HL-60 (cell line): Measurements from ENCODE around the gene LAMA4.

Experiments used
- DNase-seq, 2 experiments: peaks; one replicate each; pipeline ENCODE4 v3.0.0-alpha.2; 2010 to 2020; ENCODE audit warnings: low read depth in 1 of 2, low spot score in 1 of 2
- H3K27ac ChIP-seq: fragments of 250-450 bp; sonication (Bioruptor Pico); replicated peaks from 2 replicates; pipeline ENCODE4 v1.5.1; 2020; ENCODE audit warnings: mild to moderate bottlenecking, moderate library complexity
- H3K27me3 ChIP-seq: fragments of 250-450 bp; sonication (Bioruptor Pico); 2 replicates; pipeline ENCODE4 v1.5.1; 2021; ENCODE audit warnings: mild to moderate bottlenecking, moderate library complexity; ENCODE audit not compliant: insufficient read depth, poor library complexity, severe bottlenecking
- H3K4me3 ChIP-seq: replicated peaks from 2 replicates; pipeline ENCODE4 v1.5.1; 2011; ENCODE audit warnings: mild to moderate bottlenecking, control low read depth, low read length; ENCODE audit not compliant: insufficient read depth
- GABPA ChIP-seq: IDR thresholded peaks from 2 replicates; pipeline ENCODE4 v1.6.1; 2012; ENCODE audit warnings: low read depth
- POLR2AphosphoS5 ChIP-seq: IDR thresholded peaks from 2 replicates; pipeline ENCODE4 v1.6.1; 2012; ENCODE audit warnings: low read depth
- REST ChIP-seq: IDR thresholded peaks from 2 replicates; pipeline ENCODE4 v1.6.1; 2012; ENCODE audit warnings: low read depth; ENCODE audit not compliant: insufficient replicate concordance
- SPI1 ChIP-seq: IDR thresholded peaks from 2 replicates; pipeline ENCODE4 v1.6.1; 2012; ENCODE audit warnings: low read depth, mild to moderate bottlenecking, borderline replicate concordance
- TF ChIP-seq, protein P1 (sequence below): IDR thresholded peaks from one replicate; pipeline ENCODE4 v1.5.1; 2011; ENCODE audit warnings: low read length, control low read depth, inconsistent platforms; ENCODE audit not compliant: insufficient read depth

Gene LAMA4

GRCh38 chr6:112149236-112149635 is 105.1 kb downstream of the LAMA4 start:
- TF ChIP-seq POLR2AphosphoS5 (no peak), SPI1 (no peak), GABPA (no peak), REST (no peak)
- TF ChIP-seq, protein P1, sequence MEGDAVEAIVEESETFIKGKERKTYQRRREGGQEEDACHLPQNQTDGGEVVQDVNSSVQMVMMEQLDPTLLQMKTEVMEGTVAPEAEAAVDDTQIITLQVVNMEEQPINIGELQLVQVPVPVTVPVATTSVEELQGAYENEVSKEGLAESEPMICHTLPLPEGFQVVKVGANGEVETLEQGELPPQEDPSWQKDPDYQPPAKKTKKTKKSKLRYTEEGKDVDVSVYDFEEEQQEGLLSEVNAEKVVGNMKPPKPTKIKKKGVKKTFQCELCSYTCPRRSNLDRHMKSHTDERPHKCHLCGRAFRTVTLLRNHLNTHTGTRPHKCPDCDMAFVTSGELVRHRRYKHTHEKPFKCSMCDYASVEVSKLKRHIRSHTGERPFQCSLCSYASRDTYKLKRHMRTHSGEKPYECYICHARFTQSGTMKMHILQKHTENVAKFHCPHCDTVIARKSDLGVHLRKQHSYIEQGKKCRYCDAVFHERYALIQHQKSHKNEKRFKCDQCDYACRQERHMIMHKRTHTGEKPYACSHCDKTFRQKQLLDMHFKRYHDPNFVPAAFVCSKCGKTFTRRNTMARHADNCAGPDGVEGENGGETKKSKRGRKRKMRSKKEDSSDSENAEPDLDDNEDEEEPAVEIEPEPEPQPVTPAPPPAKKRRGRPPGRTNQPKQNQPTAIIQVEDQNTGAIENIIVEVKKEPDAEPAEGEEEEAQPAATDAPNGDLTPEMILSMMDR = no peak
- no peak for DNase-seq
- H3K4me3 ChIP-seq = no peak overlapping the region

GRCh38 chr6:112148103-112148502 is 106.3 kb downstream of the LAMA4 start:
- TF ChIP-seq GABPA (no peak), REST (no peak), POLR2AphosphoS5 (no peak), SPI1 (no peak)
- TF ChIP-seq, protein P1 = no peak
- no peak overlapping the region for H3K27ac ChIP-seq
- H3K27me3 ChIP-seq = no peaks in the 10 kb centered on the region
- no peak overlapping the region for H3K4me3 ChIP-seq
- no peak for DNase-seq

More at GRCh38 chr6:112149236-112149635, 105.1 kb downstream of the LAMA4 start:
- H3K27me3 ChIP-seq = no peaks in the 10 kb centered on the region
- no peak overlapping the region for H3K27ac ChIP-seq

- TF ChIP-seq, protein P1 = no peak
- no peak for TF ChIP-seq GABPA
- no peak for TF ChIP-seq REST
- TF ChIP-seq POLR2AphosphoS5 = no peak
- no peak for TF ChIP-seq SPI1
- H3K27me3 ChIP-seq = no peaks in the 10 kb centered on the region
- H3K4me3 ChIP-seq = no peak overlapping the region
- H3K27ac ChIP-seq = no peak overlapping the region
- no peak for DNase-seq
These were observed 109.2 kb downstream of the LAMA4 start for GRCh38 chr6:112145080-112145573.
